Chondrocyte (in vitro differentiated cells): ENCODE data around the gene KDM4B. TPM values are rescaled to one million over a fixed set of nuclear protein-coding genes. Genes with fewer than 3 reads are reported as not detected.

Source experiments
- DNase-seq: peaks from one replicate; pipeline ENCODE4 v3.0.0; 2021; ENCODE audit warnings: mixed read lengths, low spot score
- H3K27ac Mint-ChIP-seq: one replicate; pipeline ENCODE4 v1.8.0; 2021; ENCODE audit warnings: mild to moderate bottlenecking, moderate library complexity, mixed read lengths; ENCODE audit not compliant: unreplicated experiment
- H3K27me3 Mint-ChIP-seq: 2 replicates; pipeline ENCODE4 v1.8.0; 2021; ENCODE audit warnings: low read depth, mixed read lengths
- H3K36me3 Mint-ChIP-seq: 2 replicates; pipeline ENCODE4 v1.8.0; 2021; ENCODE audit warnings: low read depth, mixed read lengths
- H3K4me1 Mint-ChIP-seq: 2 replicates; pipeline ENCODE4 v1.8.0; 2021; ENCODE audit warnings: low read depth, mild to moderate bottlenecking, mixed read lengths
- H3K4me3 Mint-ChIP-seq: one replicate; pipeline ENCODE4 v1.8.0; 2021; ENCODE audit warnings: mild to moderate bottlenecking, moderate library complexity, mixed read lengths; ENCODE audit not compliant: unreplicated experiment
- H3K9me3 Mint-ChIP-seq: 2 replicates; pipeline ENCODE4 v1.8.0; 2021; ENCODE audit warnings: low read depth, mixed read lengths
- total RNA-seq: library from RNA; stranded (reverse); gene quantifications from 3 replicates; pipeline ENCODE4 v1.2.1, GENCODE V29; 2021
- TF ChIP-seq, protein P1 (sequence below): fragments of 200-600 bp; sonication (generic); IDR thresholded peaks from 2 replicates; pipeline ENCODE4 v1.5.0; 2021; ENCODE audit warnings: antibody characterized with exemption, mild to moderate bottlenecking, moderate library complexity

Gene KDM4B
- total RNA-seq, 1 donor from 2014 or later = 52.2 TPM

DNA sequence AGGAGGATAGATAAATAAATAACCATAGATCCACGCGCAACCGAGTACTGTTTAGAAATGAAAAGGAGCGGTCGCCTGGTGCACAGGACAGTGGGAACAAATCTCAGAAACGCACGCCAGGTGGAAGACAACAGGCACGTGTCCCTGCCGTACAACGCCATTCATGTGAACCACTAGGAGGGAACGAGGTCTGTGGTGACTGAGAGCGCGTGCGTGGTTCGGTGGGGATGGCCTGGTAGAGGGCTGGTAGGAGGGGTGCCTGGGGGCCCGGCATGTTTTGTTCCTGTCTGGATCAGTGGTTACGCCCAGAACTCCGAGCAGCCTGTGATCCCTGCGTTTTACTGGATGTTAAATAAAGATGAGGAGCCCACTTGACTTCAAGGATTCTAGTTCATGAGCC is 111.9 kb downstream of the KDM4B start:
- no peak overlapping the region for H3K27ac Mint-ChIP-seq

DNA sequence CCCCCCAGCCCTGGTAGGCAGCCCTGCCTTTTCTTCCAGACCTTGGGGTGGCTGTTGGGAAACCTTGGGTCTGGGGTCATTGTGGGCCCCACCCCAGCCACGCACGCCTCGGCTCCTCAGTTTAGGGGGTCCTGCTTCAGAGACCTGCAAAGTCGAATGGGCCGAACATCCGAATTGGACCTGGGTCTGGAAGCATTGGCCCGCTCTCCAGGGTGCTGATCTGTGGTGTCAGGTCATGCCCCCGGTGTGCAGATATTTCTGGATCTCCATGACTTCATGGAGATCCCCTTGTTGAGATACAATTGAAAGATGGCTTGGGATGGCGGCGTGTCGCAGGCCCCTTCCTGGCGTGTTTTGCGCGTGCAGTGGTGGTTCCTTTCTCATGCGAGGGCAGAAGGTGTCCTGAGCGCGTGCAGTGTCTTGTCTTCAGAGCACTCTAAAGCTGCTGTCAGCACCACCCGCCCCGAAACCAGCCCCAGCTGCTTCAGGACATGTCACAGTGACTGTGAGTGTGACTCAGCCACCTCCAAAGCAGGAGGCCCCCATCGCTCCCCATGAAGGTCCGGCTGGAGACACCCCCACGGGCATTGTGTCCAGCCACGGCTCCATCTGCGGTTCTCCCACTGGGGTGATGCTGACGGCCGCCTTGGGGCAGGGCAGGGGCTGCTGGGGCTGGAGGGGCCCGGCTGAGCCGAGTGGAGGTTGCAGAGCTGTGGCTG is 112.7 kb downstream of the KDM4B start:
- H3K4me3 Mint-ChIP-seq = no peak overlapping the region
- DNase-seq = no peak
- H3K27ac Mint-ChIP-seq = no peak overlapping the region
- TF ChIP-seq, protein P1, sequence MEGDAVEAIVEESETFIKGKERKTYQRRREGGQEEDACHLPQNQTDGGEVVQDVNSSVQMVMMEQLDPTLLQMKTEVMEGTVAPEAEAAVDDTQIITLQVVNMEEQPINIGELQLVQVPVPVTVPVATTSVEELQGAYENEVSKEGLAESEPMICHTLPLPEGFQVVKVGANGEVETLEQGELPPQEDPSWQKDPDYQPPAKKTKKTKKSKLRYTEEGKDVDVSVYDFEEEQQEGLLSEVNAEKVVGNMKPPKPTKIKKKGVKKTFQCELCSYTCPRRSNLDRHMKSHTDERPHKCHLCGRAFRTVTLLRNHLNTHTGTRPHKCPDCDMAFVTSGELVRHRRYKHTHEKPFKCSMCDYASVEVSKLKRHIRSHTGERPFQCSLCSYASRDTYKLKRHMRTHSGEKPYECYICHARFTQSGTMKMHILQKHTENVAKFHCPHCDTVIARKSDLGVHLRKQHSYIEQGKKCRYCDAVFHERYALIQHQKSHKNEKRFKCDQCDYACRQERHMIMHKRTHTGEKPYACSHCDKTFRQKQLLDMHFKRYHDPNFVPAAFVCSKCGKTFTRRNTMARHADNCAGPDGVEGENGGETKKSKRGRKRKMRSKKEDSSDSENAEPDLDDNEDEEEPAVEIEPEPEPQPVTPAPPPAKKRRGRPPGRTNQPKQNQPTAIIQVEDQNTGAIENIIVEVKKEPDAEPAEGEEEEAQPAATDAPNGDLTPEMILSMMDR = no peak
- H3K4me1 Mint-ChIP-seq = peaks cover 4% of the 10 kb centered on the region
- H3K36me3 Mint-ChIP-seq = peaks cover 22% of the 10 kb centered on the region
- H3K9me3 Mint-ChIP-seq = no peaks in the 10 kb centered on the region
- H3K27me3 Mint-ChIP-seq = no peaks in the 10 kb centered on the region

More for the DNA sequence above, 111.9 kb downstream of the KDM4B start:
- peaks cover 22% of the 10 kb centered on the region for H3K36me3 Mint-ChIP-seq
- no peak overlapping the region for H3K4me3 Mint-ChIP-seq
- TF ChIP-seq, protein P1 = no peak
- H3K4me1 Mint-ChIP-seq = peaks cover 4% of the 10 kb centered on the region
- no peaks in the 10 kb centered on the region for H3K9me3 Mint-ChIP-seq
- DNase-seq = no peak
- H3K27me3 Mint-ChIP-seq = no peaks in the 10 kb centered on the region

DNA sequence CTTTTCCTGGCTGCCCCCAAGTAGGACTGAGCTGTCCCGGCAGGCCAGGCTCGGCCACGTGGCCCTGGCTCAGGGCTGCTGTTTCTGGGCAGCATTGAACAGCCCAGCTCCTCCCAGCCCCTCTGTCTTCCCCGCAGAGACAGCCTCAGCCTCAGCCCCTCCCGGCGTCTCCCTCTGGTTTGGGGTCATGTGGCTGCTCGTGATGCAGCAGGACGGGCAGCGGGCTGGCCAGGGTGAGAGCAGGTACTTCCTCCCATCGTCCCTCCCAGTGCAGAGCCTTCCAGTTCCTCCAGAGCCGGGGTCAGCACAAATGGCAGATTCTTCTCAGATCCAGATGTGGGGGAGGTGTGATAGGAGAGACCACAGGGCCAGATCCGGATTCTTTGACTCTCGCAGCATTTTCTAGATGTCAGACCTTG is 114.6 kb downstream of the KDM4B start:
- TF ChIP-seq, protein P1 = no peak
- Mint-ChIP-seq H3K4me1 (peaks cover 4% of the 10 kb centered on the region), H3K27ac (peak overlapping the region; percentile 15), H3K4me3 (no peak overlapping the region), H3K9me3 (no peaks in the 10 kb centered on the region), H3K36me3 (peaks cover 22% of the 10 kb centered on the region), H3K27me3 (no peaks in the 10 kb centered on the region)
- DNase-seq = no peak

DNA sequence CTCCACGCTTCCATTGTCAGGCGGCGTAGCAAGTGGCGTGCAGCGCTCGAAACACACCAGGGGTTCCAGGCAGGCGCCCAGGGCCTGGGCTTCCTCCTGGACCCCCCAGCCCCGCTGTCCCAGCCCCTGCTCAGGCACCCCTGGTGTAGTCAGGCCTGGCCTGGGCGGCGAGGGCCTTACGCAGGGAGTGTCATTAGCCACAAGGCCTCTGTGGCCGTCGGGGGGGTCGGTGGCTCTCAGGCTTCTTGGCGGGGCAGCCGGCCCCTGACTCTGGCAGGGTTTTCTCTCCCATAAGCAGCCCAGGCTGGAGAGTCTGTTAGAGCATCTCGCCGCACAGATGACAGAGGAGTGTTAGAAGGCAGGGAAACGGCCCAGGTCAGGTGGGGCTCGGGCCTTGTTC is 116.7 kb downstream of the KDM4B start:
- Mint-ChIP-seq H3K9me3 (no peaks in the 10 kb centered on the region), H3K4me1 (peaks cover 11% of the 10 kb centered on the region), H3K4me3 (no peak overlapping the region), H3K27me3 (no peaks in the 10 kb centered on the region), H3K27ac (no peak overlapping the region), H3K36me3 (peaks cover 20% of the 10 kb centered on the region)
- TF ChIP-seq, protein P1 = no peak
- no peak for DNase-seq

DNA sequence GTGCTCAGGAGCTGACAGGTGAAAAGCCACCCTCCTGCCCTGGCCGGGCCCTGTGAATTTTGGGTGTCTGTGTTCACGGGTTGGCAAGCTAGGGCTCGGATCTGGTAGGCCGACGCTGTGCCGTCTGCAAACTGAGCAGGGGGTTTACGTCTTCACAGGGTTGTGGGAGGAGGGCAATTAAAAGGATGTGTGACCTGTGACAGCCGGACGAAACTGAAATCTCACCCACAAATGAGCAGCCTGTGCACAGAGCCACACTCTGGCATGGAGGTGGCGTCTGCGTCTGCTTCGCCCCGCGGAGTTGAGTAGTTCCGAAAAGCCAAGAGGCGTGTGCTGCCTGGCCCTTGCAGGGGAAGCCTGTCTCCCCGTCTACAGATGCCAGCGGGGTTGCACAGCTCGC is 117.3 kb downstream of the KDM4B start:
- H3K27ac Mint-ChIP-seq = no peak overlapping the region
- TF ChIP-seq, protein P1 = no peak
- H3K9me3 Mint-ChIP-seq = no peaks in the 10 kb centered on the region
- no peaks in the 10 kb centered on the region for H3K27me3 Mint-ChIP-seq
- H3K36me3 Mint-ChIP-seq = peaks cover 15% of the 10 kb centered on the region
- no peak overlapping the region for H3K4me3 Mint-ChIP-seq
- H3K4me1 Mint-ChIP-seq = peaks cover 18% of the 10 kb centered on the region
- DNase-seq = no peak
